Measurements from ENCODE around the gene SLC39A13.

- TF ChIP-seq POLR2AphosphoS5 (IDR thresholded peaks at IDR 0.05; ENCODE audit: insufficient read depth in 1 of 2, low read depth in 1 of 2) = no peak
- no peak for TF ChIP-seq CTCF (IDR thresholded peaks at IDR 0.05)
Observed at GRCh38 chr11:47440054-47440476, 31.7 kb downstream of the SLC39A13 start.

Data from vagina (tissue), 2 donors.